Midbrain (tissue), 1 donor: ENCODE data around the gene RHOC.
A peak's percentile ranks its signal among the peaks of the same experiment; 100 is the strongest.
"Not testable (repeated sequence)": the region's sequence is repeated elsewhere in the genome, so short reads cannot be mapped to it uniquely, and the experiment has no call there.

ENCODE experiments used
- DNase-seq: peaks from one replicate; lab custom pipeline; 2025; lab: John Stamatoyannopoulos, UW

Gene RHOC

DNA sequence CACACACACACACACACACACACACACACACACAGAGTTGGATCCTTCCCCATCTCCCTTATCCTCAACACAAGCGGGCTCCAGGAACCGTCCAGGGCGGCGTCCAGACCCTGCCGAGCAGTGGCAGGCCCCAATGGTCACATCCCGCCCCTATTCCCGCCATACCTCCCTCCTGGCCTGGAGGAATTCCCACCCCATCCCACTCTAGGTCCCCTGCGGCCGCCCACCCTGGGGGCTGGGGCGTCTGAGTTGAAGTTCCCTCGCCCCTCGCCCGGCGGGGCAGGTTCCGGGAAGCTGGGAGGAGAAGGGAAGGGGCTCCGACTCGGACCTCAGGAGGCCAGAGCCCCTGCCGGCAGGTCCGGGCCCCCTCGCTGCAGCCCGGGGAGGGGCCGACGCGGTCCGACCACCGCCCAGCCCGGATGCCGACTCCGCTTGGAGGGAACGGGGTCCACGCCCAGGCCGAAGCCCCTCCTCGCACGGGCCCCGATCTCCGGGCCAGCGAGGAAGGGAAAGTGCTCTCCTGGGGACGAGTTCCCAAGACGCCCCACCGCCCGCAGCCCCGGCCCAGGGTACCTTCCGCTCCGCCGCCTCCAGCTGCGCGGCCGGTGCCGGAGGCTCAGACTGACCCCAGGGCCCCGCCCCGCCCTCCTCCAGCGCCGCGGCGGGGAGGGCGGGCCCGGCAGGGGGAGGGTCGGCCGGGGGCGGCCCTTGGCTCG lies at the start of gene RHOC:
Gene RHOC (minus strand): TSS at position 623 of the 716 bp plus-strand sequence. CDS start 3,328 bp downstream, outside the sequence.
- peak; percentile 74 for DNase-seq

DNA sequence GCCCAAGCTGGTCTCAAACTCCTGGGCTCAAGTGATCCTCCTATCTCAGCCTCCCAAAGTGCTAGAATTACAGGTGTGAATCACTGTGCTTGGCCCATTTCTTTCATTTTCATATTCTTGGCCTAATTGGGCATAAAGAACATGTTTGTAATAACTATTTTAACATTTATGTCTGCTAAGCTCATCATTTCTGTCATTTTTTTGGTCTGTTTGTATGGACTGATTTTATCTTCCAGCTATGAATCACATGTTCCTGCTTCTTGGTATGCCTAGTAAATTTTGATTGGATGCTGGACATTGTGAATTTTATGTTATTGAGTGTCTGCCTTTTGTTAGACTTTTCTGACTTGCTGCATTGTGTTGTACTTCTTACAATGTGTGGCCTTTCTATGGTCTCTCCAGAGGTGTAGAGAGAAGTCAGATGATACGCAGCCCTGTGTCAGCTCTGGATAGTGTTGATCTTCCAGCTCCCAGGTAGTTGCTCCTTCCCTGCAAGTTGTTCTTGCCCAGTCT lies 47.2 kb upstream of the RHOC start:
- DNase-seq = no peak

DNA sequence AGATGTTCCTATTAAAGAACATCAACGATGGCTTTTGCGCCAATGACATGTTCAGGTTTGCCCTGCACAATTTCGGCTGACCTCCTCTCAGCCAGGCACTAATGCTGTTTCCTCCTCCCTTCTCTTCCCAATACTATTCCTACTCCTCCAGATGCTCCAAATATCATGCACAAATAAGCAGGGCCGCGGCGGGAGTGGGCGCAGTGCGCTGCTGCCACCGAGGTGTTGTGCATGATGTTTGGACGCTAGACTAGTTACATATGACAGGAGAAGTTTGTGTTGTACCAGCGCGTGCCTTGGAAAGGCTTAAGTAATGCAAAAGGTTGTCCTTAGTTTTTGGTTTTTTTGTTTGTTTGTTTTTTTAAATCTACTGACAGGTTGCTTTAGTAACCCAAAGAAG lies 41.5 kb upstream of the RHOC start:
- DNase-seq = no peak

DNA sequence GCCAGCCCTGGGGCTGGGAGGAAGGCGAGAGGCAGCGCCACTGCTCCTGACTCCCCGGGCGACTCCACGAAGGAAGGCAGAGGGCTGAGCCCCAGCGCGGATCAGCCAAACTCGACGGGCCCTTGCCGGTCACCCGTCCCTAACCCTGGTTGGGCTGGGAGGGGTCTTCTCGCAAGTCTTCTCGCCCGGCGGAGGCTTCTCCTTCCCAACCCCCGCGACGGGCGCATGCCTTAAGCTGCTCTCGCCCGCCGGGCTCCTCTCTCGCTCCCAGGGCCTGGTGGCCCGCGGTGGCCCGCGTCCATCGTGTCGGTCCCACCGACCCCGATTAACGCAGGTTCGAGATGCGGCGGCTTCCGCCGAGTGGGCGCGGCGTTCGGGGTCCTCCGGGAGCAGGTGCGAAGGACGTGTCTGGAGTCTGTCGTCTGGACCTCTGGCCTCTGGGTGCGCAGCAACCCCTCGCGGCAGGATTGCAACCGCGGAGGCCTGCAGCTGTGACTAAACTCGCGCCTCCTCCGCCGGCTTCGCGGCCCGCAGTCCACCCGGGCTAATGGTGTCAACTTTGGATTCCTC lies 37.2 kb upstream of the RHOC start:
- no peak for DNase-seq

DNA sequence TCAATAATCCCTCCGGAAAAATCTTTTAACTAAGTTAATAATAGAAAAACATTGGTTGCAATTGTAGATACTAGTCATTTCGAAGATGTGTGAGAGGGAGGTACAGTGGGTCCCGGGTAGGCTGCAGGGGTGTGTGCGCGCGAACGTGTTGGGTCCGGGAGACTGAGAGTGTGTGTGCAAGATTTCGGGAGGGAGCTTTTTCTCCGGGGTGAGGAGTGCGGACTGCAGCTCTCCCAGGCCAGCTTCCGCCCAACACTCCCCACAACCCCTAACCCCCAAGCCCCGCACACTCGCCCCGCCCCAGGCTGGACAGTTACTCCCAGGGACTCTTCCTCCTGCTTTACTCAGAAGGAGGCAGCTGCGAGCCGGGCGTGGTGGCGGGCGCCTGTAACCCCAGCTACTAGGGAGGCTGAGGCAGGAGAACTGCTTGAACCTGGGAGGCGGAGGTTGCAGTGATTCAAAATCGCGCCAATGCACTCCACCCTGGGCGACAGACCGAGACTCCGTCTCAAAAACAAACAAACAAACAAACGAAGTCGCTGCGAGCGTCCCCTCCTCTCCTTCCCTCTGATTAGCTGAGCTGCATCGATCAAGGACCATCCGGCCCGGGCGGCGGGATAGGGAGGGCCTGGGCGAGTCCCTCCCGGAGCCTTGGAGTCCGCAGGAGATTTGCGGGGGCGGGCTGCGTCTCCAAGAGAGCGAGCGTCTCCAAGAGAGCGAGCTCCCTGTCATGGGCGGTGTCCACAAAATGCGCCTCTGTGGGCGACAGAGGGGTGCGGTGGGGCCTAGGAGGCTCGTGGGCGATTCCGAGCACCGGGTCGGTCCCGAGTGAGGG lies 36.5 kb upstream of the RHOC start:
- DNase-seq = no peak

DNA sequence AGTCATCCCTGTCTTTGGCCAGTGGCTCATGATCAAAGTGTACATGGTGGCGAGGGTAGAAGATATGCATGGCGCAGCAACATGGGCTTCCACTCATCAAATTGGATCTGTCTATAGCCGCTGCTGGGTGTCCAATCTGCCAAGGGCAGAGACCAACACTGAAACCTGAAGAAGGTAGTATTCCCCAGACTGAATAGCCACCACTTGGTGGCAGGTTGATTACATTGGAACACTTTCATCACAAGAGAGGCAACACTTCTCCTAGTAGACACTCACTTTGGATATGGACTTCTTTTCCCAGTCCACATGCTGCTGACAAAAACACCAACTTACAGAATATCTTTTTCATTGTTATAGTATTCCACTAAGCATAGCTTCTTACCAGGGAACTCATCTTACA lies 30.6 kb upstream of the RHOC start:
- DNase-seq = no peak

DNA sequence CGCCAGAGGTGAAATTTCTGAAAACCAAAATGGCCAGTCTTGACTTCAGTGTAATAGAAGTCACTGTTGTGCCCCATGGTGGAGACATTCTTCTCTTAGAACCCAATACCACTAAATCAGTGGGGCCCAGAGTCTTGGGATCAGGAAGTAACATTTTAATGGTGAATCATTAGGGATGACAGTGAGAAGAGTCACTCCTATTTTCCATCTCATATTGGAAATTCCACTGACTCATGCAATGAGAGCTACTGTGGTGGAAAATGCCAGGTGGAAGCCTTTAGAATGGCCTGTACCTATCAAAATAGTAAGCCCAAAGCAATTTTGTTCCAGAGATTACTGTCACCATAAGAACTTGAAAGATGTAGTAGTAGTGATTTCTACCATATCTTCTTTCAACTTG lies 28.8 kb upstream of the RHOC start:
- no peak for DNase-seq

DNA sequence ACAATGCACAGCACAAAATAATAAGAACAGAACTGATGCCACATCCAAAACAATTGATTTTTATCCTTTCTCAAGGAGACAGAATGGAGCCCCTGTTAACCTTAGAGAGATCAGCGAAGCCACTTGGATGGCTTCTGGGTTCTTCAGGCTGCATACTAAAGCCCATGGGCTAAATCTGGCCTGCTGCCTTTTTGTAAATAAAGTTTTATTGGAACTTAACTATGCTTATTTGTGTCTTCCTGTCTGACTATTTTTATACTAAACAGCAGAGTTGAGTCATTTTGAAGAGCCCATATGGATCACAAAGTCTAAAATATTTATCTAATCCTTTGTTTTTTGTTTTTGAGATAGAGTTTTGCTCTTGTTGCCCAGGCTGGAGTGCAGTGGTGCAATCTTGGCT lies 24.5 kb upstream of the RHOC start:
- no peak for DNase-seq

DNA sequence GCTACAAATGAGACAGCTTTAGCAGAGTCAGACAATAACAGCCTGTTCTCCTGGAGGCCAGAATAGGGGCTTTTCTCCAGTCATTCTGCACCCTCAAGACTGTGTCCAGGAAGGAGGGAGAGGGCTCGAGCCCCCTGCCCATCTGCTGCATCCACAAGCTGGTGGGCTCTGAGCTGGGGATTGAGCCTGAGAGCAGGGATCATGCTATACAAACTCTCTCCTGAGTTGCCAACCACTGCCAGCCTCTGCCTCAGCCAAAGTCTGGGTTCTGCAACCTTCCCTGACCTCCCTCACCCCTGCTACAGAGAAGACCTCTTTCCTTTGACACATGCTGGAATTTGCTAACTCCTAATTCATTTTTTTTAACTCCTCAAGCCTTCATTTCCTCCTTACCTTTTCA lies 23.0 kb upstream of the RHOC start:
- DNase-seq = no peak

DNA sequence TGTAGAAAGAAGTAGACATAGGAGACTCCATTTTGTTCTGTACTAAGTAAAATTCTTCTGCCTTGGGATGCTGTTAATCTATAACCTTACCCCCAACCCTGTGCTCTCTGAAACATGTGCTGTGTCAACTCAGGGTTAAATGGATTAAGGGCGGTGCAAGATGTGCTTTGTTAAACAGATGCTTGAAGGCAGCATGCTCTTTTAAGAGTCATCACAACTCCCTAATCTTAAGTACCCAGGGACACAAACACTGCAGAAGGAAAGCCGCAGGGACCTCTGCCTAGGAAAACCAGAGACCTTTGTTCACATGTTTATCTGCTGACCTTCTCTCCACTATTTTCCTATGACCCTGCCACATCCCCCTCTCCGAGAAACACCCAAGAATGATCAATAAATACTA lies 22.1 kb upstream of the RHOC start:
- not testable (repeated sequence) for DNase-seq

DNA sequence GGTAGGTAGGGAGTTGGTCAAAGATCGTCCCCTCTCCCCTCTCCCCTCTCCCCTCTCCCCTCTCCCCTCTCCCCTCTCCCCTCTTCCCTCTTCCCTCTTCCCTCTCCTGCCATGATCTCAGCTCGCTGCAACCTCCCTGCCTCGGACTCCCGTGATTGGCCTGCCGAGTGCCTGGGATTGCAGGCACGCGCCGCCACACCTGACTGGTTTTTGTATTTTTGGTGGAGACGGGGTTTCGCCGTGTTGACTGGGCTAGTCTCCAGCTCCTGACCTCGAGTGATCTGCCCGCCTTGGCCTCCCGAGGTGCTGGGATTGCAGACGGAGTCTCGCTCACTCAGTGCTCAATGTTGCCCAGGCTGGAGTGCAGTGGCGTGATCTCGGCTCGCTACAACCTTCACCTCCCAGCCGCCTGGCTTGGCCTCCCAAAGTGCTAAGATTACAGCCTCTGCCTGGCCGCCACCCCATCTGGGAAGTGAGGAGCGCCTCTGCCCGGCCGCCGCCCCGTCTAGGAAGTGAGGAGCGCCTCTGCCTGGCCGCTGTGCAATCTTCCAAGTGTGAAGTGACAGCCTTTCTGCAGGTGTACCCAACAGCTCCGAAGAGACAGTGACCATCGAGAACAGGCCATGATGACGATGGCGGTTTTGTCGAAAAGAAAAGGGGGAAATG lies 21.5 kb upstream of the RHOC start:
- DNase-seq = not testable (repeated sequence)

DNA sequence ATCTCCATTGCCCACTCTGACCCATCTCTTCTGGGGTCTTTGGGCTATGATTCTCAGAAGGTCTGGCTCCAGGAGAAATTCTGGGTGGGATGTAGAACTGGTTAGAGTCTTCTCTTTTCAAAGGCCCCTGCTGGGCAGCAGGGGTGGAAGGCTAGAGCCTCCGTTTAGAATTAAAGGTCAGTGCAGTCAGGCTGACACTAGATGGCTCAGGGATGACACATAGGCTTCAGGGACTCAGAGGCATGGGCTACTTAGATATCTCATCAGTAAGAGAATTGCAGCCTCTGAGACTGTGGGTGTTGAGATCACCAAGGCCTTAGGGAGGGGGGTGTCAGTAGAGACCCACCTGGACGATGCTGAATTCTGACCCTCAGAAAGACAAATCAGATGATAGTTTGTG lies 20.8 kb upstream of the RHOC start:
- no peak for DNase-seq

DNA sequence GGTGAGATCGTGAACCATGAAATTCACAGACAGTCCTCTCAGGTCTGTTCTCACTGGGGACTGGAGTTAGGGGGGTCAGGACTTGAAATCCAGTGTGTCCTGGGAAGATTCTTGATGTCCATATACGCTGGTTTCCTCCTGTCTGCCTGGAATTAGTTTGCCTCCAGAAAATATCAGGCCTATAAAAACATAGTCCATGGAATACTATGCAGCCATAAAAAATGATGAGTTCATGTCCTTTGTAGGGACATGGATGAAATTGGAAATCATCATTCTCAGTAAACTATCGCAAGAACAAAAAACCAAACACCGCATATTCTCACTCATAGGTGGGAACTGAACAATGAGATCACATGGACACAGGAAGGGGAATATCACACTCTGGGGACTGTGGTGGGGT lies 17.3 kb upstream of the RHOC start:
- not testable (repeated sequence) for DNase-seq

DNA sequence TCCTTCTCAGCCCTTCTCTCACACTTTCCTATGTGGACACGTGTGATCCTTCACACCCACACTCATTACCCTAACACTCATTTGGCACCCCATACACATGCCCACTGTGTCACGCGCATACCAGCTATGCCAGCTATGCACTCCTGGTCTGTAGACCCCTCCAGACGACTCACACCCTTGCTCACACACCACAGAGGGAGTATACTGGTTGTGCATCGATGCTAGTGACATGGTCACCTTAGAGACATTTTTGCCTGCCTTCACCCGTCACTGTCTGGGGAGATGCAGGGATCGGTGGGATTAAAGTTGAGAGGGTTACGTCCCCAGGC lies 16.5 kb upstream of the RHOC start:
- no peak for DNase-seq

DNA sequence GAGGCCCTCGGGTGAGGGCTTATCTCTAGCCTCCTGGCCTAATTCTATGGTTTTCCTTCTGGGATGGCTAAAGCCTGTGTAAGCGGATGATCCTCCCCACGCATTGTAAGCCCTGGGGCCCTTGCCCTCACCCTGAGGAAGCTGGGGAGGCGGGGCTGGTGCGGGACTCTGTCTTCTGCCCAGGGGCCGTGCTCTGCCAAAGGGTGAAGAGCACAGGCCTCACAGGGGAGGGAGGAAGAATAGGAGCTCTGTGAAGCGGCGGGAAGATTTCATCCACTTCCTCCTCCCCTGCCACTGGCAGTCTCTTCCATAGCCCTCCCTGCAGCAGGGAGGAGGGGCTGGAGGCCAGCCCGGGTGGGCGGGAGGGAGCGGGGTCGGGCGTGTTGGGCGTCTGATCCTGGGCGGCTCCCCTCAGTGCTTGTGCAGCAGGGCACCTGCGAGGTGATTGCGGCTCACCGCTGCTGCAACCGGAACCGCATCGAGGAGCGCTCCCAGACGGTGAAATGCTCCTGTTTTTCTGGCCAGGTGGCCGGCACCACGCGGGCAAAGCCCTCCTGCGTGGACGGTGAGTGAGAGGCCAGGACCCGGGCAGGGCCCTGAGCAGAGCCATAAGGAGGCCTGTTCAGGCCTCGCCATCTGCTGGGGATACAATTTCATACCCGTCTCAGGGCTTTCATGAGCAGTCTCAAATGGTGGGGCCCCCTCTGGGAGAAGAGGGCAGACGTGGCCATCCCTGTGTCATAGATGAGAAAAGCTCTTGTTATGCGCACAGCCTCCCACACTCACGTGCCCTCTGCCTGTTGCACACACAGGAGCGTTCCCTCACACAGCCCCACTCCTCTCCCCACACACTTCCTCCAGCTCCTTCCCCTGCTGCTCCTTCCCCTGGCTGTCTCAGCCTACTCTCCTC lies 15.9 kb upstream of the RHOC start:
- DNase-seq = no peak

DNA sequence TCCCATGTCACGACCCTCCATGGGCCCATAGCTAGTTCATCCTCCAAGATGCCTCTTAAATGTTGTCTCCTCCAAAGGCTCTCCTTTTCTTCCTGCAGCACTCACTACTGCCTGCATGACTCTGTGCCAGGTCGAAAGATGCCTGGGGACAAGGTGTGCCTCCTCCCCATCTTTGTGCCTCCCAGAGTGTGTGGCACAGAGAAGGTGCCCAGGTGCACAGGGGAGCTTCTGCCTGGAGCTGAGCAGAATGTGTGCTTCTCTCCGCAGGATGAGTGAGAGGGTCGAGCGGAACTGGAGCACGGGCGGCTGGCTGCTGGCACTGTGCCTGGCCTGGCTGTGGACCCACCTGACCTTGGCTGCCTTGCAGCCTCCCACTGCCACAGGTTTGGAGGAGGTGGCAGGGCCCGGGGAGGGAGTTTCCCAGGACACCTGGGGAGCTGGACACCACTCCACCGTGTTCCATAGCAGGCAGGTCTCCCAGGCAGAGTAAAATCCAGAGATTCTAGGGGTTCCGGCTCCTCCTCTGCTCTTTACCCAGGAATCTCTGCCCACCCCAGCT lies 15.1 kb upstream of the RHOC start:
- no peak for DNase-seq

DNA sequence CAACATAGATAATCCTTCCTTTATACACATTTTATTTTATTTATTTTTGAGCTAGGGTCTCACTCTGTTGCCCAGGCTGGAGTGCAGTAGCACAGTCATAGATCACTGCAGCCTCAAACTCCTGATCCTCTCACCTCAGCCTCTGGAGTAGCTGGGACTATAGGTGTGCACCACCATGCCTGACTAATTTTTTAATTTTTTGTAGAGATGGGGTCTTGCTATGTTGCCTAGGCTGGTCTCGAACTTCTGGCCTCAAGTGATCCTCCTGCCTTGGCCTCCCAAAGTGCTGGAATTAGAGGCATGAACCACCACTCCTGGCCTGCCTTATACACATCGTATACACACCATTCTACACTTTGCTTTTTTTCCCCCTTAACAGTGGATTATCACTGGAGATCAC lies 14.4 kb upstream of the RHOC start:
- not testable (repeated sequence) for DNase-seq

DNA sequence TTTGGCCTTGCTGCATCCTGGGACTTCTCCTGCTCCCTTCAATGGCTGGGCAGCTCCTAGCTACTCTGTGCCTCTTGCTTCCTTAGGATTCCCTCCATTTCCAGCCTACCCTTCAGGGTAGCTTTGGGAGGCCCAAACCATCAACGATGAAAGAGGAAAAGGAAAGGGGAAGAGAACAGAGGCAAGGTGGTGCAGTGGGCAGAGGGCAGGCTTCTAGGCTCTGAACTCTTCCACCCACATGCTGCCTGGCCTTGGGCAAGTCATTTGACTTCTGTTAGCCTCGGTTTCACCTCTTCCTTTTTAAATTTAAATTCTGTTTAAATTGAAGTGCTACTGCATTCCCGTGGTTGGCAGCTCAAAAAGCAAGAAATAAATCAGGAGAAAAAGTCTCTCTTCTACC lies 13.9 kb upstream of the RHOC start:
- DNase-seq = no peak

DNA sequence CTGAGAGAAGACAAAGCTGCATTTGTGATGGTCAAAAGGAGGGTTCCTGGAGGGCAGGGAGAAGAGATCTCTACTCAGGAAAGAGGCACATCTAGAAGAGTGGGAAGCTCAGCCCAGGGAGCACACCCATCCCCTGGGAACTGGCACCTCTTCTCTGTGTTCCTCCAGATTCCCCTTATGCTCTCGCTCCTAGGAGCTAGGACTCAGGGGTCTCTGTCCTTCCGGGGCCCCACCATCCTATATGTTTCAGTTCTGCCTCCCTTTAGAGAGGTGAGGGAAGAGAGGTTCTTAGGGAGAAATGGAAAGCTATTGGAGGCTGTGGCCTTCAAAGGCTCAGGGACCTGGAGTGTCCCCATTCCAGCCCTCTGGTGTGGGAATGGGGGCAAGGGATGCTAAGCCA lies 12.8 kb upstream of the RHOC start:
- DNase-seq = no peak

DNA sequence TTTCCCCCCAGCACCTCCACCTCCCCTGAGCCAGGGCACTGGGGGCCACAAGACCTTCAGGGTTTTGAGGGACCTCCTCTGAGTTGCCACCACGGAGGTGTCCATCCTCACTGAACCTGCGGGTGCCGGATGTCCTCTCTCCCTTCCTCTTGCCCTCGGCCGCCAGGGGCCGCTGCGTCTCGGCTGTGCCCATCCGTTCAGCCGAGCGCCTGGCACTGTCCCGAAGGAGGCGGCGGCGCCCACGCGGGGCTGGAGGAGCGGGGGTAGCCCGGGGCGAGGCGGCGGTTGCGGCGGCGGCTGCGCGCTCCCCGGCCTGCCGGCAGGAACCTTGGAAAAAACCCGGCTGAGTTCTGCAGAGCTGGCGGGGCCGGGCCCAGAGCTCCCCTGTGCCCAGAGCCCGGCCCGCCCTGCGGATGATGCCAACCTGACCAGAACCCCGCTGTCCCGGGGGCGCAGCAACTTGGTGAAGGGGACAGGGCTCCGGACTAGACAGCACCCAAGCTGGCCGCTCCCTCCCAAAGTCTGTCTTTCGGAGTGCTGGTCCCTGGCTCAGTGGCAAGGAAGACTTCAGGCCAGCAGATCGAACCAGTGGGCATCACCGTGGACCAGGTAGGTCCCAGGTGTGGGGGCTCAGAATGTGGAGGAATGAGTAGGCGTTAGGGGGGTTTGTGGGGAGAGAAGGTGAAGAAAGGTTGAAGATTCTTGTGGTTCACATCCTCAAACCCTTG lies 11.9 kb upstream of the RHOC start:
- DNase-seq = peak; percentile 79
